Bladder microvascular endothelial cell (primary cell): ENCODE results near the gene ZER1. TPM values are rescaled to one million over a fixed set of nuclear protein-coding genes. Genes with fewer than 3 reads are reported as not detected.

Experiments
- total RNA-seq: library from RNA; depleted of rRNA; stranded (reverse); fragments of >200 nt; gene quantifications from 2 replicates; pipeline ENCODE4 v1.2.3, GENCODE V29; 2014

Gene ZER1
- 9.1 and 15.9 TPM in 2 replicates for total RNA-seq

DNA sequence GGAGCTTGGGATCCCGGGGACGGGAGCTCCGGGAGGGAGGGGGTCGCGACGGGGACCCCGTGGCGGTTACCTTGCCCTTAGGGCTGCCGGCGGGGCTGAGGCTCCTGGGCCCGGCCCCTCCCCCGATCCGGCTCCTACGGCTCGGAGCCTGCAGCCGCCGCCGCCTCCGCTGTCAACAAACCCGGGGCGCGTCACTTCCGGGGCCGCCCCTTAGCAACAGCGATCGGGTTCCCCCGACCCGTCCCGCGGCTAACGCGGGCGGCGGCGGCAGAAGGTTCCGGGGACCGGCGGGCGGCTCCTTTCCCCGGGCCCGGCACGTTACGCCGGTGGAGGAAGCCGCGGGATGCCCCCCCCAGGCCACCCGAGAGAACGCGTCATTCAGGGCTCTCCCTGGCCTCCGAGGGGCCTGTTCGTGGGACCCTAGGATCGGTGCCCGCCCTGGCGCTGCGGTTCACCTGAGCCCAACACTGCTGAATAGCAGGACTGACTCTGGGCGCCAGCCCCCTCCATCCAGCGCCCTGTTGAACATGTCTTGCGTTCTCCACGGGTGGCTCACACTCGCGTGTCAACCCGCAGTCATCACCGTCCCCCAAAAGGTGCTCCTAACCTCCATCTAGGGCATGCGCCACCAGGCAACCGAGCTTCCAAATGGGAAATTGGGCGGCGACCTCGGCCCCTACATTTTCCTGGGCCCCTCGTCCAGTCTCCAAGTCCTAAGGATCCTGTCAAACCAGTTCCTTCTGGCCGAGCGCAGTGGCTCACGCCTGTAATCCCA lies at the start of gene ZER1:
Gene ZER1 (minus strand): TSS at position 183 of the 775 bp plus-strand sequence. CDS start 16,362 bp downstream, outside the sequence.

DNA sequence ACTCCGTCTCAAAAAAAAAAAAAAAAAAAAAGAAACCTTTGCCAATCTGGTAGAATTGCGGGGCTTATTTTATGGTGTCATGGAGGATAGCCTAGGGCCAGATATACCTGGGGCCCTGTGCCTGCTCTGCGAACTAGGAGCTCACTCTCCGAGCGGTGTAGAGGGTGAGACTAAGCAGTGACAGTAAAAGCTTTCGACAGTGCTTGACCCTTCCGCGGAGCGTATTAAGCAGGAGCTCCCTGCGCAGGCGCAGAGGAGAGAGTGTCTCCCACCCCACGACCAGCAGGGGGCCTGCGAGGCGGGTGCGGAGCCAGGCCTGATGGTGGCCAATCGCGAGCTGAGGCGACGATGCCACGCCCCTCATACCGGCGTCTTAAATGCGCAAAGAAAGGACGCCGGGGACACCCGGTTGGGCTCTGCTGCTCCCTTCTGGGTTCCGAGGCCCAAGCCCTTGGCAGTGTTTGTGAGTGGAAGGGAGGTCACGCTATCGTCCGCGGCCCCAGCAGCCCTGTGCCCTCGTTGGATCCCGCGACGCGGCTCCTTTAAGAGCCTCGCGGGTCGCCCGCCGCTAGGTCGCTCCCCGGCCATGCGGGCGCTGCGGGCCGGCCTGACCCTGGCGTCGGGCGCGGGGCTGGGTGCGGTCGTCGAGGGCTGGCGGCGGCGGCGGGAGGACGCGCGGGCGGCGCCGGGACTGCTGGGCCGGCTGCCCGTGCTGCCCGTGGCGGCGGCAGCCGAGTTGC lies 46.5 kb upstream of the ZER1 start, which contains the start of gene ENDOG:
Gene ENDOG (plus strand): TSS at position 402 of the 740 bp plus-strand sequence. CDS start 185 bp downstream, at position 587.

DNA sequence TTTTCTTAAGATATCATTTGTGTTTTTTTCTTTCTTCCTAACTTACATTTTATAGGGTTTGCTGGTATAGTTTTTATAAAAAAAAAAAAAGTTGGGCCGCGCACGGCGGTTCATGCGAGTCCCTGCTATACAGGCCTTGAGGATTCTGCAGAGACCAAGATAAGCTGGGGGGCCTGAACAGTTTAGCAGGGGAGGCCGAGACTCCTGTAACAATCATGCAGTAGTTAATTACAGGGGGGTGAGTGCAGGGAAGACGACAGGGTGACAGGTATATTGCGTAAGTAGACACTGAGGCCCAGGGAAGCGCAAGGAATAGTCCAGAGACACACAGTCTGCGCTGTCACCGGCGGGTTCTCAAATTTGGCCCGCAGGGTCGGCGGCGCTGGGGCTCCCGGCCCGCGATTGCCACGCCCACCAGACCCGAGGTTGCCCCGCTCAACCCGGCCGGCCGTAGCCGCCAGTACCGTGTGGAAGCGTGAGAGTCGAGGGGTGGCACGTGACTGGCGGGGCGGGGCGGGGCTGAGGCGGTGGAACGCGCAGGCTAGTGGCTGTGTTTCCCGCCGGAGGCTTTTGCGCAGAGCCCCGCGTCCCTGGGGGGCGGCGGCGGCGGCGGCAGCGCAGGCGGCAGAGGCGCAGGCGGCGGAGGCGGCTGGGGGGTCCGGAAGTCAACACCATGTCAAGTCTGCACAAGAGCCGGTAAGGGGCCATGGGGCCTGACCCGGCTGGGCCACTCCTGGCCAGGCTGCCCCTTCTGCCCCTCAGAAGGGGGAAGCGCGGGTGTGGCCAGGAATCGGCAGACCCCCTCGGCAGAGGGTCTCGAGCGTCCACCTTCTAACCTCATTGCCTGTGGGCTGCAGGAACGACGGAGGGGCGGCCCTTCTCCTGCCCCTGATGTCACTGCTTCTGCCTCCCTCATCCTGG lies 15.2 kb upstream of the ZER1 start, which contains the start of gene TBC1D13:
Gene TBC1D13 (plus strand): TSS at position 573 of the 921 bp plus-strand sequence. CDS start 101 bp downstream, at position 674.

DNA sequence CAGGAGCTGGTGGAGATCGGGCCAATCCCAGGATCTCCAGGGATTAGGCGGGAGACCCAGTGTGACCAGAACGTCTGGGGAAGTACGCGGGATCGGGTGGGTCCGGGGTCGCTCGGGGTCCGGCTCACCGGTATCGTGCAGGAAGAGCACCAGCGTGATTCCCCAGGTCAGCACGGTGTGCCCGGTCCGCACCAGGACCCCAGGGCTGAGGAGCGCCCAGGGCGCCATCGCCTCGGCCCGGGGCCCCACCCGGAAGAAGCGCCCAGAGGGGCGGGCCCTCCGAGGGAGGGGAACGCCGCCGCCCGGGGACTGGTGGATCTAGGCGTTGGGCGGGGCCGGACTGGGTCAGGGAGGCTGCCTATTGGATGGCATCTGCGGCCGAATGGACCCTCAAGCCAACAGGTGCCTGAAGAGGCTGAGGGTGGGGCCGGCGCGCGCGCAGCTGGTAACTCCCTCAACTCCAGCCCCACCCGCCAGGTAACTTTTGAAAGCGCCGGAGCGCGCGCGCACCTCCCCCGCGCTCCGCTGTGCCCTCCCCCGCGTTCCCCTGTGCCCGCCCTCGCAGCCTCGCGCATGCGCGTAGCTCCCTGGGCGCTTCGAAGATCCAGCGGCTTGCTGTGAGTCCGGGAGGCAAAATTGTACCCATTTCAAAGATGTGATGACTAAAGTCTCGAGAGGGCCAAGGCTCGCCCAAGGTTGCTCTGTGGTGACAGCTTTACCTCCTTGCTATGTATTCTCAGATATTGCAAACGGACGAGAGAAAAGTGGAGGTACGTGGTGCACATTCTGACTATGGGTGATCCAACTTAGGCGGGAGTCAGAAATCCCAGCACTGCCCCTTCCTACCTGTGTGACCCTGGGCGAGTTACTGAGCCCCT lies 47.6 kb downstream of the ZER1 start, which contains the start of gene ZDHHC12:
Gene ZDHHC12 (minus strand): TSS at position 262 of the 878 bp plus-strand sequence. CDS start 34 bp downstream, at position 228.

DNA sequence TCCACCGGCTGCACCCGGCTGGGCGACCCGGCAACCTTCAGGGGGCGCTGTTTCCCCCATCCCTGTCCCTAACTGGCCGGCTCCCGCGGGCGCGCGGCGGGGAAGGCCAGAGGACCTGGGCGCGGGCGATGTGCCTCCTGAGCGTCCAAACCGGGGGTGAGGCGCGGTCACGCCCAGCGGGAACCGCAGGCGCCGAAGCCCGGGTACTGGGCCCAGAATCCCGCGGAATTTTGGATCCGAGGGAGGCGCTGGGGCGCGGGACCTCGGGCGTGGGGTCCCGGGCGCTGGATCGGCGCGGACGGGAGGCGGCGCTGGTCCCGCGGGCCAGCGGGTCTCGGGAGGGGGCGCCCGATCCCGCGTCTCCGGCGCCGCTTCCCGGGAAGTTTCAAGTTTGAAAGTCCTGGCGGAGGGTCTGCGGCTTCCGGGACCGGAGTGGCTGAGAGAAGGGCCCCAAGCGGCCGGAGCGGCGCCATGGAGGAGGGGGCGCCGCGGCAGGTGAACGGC lies 69.2 kb downstream of the ZER1 start, which contains the start of gene PKN3:
Gene PKN3 (plus strand): TSS at position 59 of the 504 bp plus-strand sequence. CDS start 413 bp downstream, at position 472.

DNA sequence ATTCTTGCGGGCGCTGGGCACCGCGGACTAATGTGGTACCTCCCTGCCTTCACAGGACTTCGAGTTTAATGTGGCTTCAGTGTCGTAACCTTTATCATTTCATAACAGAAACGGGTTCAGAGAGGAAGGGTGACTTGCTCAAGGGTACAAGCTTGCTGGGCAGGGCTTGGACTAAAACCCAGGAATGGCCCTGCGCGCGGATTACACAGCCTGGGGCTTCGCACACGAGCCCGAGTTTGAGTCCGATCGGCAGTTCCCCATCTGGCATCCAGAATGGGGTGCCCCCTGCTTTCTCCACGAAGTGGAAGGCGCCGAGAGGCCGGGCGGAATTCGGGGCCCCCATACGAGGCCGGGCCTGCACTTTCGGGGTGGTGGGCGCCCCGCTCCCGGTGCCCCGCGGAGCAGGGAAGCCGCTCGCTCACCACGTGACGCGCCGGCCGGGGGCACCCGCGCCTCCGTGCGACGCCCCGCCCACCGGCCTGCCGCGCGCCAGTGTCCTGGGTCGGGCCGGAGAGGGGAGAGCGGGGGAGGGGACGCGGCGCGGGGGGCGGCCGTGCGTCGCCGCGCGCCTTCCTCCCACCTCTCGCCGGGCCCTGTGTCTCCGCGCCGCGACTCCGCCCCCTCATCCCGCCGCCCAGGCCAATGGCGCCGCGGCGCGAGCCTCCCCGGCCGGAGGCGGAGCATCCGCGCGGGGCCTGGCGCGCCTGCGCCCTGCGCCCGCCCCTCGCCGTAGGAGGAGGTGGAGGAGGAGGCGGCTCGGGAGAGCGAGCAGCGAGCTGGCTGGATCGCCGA lies 83.0 kb downstream of the ZER1 start, which contains the start of gene SET:
Gene SET (plus strand): TSS at position 722 of the 792 bp plus-strand sequence. CDS start 361 bp downstream, outside the sequence.

Other genes starting within 250 kb of the ZER1 start
- 452 and 679 TPM in 2 replicates for gene SPTAN1, start 219.3 kb downstream of the ZER1 start, total RNA-seq
- 50.4 and 67.8 TPM in 2 replicates for gene DYNC2I2, start 115.1 kb downstream of the ZER1 start, total RNA-seq
- 519 and 772 TPM in 2 replicates for gene SET, start 82.7 kb downstream of the ZER1 start, total RNA-seq
- 13.5 and 22.7 TPM in 2 replicates for gene PKN3, start 69.4 kb downstream of the ZER1 start, total RNA-seq
- 26.9 and 39.0 TPM in 2 replicates for gene ZDHHC12, start 47.8 kb downstream of the ZER1 start, total RNA-seq
- 10.5 and 16.0 TPM in 2 replicates for gene TBC1D13, start 15.3 kb upstream of the ZER1 start, total RNA-seq
- 17.0 and 19.6 TPM in 2 replicates for gene ENDOG, start 46.6 kb upstream of the ZER1 start, total RNA-seq
- gene SPOUT1, start 57.9 kb upstream of the ZER1 start, total RNA-seq = 13.6 and 23.9 TPM in 2 replicates
- 5.8 and 9.8 TPM in 2 replicates for gene KYAT1, start 110.0 kb upstream of the ZER1 start, total RNA-seq
- gene LRRC8A, start 110.2 kb upstream of the ZER1 start, total RNA-seq = 76.4 and 165 TPM in 2 replicates
- gene PHYHD1, start 149.1 kb upstream of the ZER1 start, total RNA-seq = 0.44 and 0.65 TPM in 2 replicates
- 24.0 and 33.0 TPM in 2 replicates for gene DOLK, start 175.7 kb upstream of the ZER1 start, total RNA-seq
- gene NUP188, start 175.8 kb upstream of the ZER1 start, total RNA-seq = 38.5 and 105 TPM in 2 replicates